Thyroid gland (tissue), 4 donors: ENCODE measurements around the gene PIK3R6. TPM values are rescaled to one million over a fixed set of nuclear protein-coding genes. Genes with fewer than 3 reads are reported as not detected.

Experiments
- DNase-seq, 2 donors: peaks; one replicate each; pipeline ENCODE4 v3.0.0-alpha.2; 2019
- H3K27ac ChIP-seq, 3 donors: fragments of 200-600 bp; sonication (generic); 1 replicate in 2 of 3; 2 replicates in 1 of 3; pipeline ENCODE4 v1.5.1; 2016 to 2019; ENCODE audit warnings: mild to moderate bottlenecking in 1 of 3, moderate library complexity in 1 of 3
- H3K27me3 ChIP-seq: fragments of 200-600 bp; sonication (generic); one replicate; pipeline ENCODE4 v1.5.1; 2019
- H3K36me3 ChIP-seq, 2 donors: fragments of 200-600 bp; sonication (generic); one replicate each; pipeline ENCODE4 v1.5.1; 2016 to 2019
- H3K4me1 ChIP-seq, 2 donors: fragments of 200-600 bp; sonication (generic); one replicate each; pipeline ENCODE4 v1.5.1; 2017 to 2019
- H3K4me3 ChIP-seq, 3 donors: fragments of 200-600 bp; sonication (generic); replicated peaks in 1 of 3; 1 replicate in 2 of 3; 2 replicates in 1 of 3; pipeline ENCODE4 v1.5.1; 2016; ENCODE audit warnings: mild to moderate bottlenecking in 1 of 3
- H3K9me3 ChIP-seq: fragments of 200-600 bp; sonication (generic); one replicate; pipeline ENCODE4 v1.5.1; 2017
- CTCF ChIP-seq, 6 experiments: fragments of 200-600 bp in 3 of 6; fragments of 450-650 bp in 3 of 6; sonication (generic) in 3 of 6; IDR thresholded peaks; one replicate each; pipeline ENCODE4 v1.5.1; 2016 to 2019; ENCODE audit warnings: antibody characterized with exemption in 6 of 6, mild to moderate bottlenecking in 2 of 6, inconsistent platforms in 1 of 6, moderate library complexity in 1 of 6
- POLR2A ChIP-seq, 2 donors: fragments of 450-650 bp; IDR thresholded peaks; one replicate each; pipeline ENCODE4 v1.6.1; 2017; ENCODE audit warnings: antibody characterized with exemption in 2 of 2, mild to moderate bottlenecking in 2 of 2, moderate library complexity in 1 of 2
- WGBS, 2 donors: methylation state at CpG; one replicate each; pipeline ENCODE4 v1.1.5; 2017; 5-methylcytosine and 5-hydroxymethylcytosine counted together
- intact Hi-C: fragments of 100-400 bp; cut with DNase I; formaldehyde crosslinking; loops from one replicate; pipeline ENCODE4 v1.15.1; 2023
- total RNA-seq, 4 donors: library from RNA; depleted of rRNA; stranded (reverse); fragments of >200 nt; gene quantifications; one replicate each; pipeline ENCODE4 v1.2.3, GENCODE V29; 2016

PIK3R6 gene
- total RNA-seq, 4 donors from 2014 or later = 0.22 TPM; not detected in 3

- H3K9me3 ChIP-seq = no peaks in the 10 kb centered on the region
- no peaks in the 10 kb centered on the region for H3K36me3 ChIP-seq
- 86 to 93% methylated on average over 9 of the region's 9 CpGs for WGBS, 2 donors
- no peak for DNase-seq
- no peak for TF ChIP-seq CTCF (IDR thresholded peaks at IDR 0.05)
- TF ChIP-seq POLR2A (IDR thresholded peaks at IDR 0.05) = no peak
- intact Hi-C loops = no loop called here
- H3K27me3 ChIP-seq = no peaks in the 10 kb centered on the region
- H3K4me1 ChIP-seq = peaks cover 5 to 16% of the 10 kb centered on the region in 2 donors
- H3K27ac ChIP-seq = no peak overlapping the region
- no peak overlapping the region for H3K4me3 ChIP-seq
Observed at GRCh38 chr17:8844229-8845218, 22.9 kb downstream of the PIK3R6 start.

- H3K27me3 ChIP-seq = no peaks in the 10 kb centered on the region
- WGBS, 2 donors = 6 to 14% methylated on average over 2 of the region's 2 CpGs
- no peak overlapping the region for H3K27ac ChIP-seq
- no peak for DNase-seq
- H3K9me3 ChIP-seq = no peaks in the 10 kb centered on the region
- no peak overlapping the region for H3K4me3 ChIP-seq
- H3K36me3 ChIP-seq = no peaks in the 10 kb centered on the region
- TF ChIP-seq CTCF (IDR thresholded peaks at IDR 0.05) (no peak), POLR2A (IDR thresholded peaks at IDR 0.05) (no peak)
- intact Hi-C loops = no loop called here
- peaks cover 5 to 16% of the 10 kb centered on the region in 2 donors for H3K4me1 ChIP-seq
Observed at GRCh38 chr17:8843344-8843743, 24.1 kb downstream of the PIK3R6 start.

- DNase-seq = no peak
- TF ChIP-seq POLR2A (IDR thresholded peaks at IDR 0.05) (no peak), CTCF (IDR thresholded peaks at IDR 0.05) (no peak)
- H3K27me3 ChIP-seq = no peaks in the 10 kb centered on the region
- intact Hi-C loops = no loop called here
- no peaks in the 10 kb centered on the region for H3K36me3 ChIP-seq
- peaks cover 9 to 23% of the 10 kb centered on the region in 2 donors for H3K4me1 ChIP-seq
- no peak overlapping the region for H3K4me3 ChIP-seq
- H3K9me3 ChIP-seq = no peaks in the 10 kb centered on the region
- H3K27ac ChIP-seq = no peak overlapping the region
- 75 to 85% methylated on average over 4 of the region's 4 CpGs for WGBS, 2 donors
Observed at GRCh38 chr17:8841844-8842243, 25.6 kb downstream of the PIK3R6 start.

- no peak overlapping the region for H3K4me3 ChIP-seq
- intact Hi-C loops = no loop called here
- TF ChIP-seq CTCF (IDR thresholded peaks at IDR 0.05) = no peak
- no peak for TF ChIP-seq POLR2A (IDR thresholded peaks at IDR 0.05)
- no peak for DNase-seq
- WGBS, 2 donors = 62 to 71% methylated on average over 11 of the region's 11 CpGs
- H3K36me3 ChIP-seq = no peaks in the 10 kb centered on the region
- no peak overlapping the region for H3K27ac ChIP-seq
- H3K27me3 ChIP-seq = no peaks in the 10 kb centered on the region
- no peaks in the 10 kb centered on the region for H3K9me3 ChIP-seq
- H3K4me1 ChIP-seq = peaks cover 9 to 23% of the 10 kb centered on the region in 2 donors
Observed at GRCh38 chr17:8839410-8839935, 28.0 kb downstream of the PIK3R6 start.

- Histone ChIP-seq H3K4me3 (no peak overlapping the region), H3K27ac (no peak overlapping the region), H3K27me3 (no peaks in the 10 kb centered on the region), H3K9me3 (no peaks in the 10 kb centered on the region), H3K36me3 (no peaks in the 10 kb centered on the region), H3K4me1 (peaks cover 9 to 19% of the 10 kb centered on the region in 2 donors)
- WGBS, 2 donors = 94 to 96% methylated on average over 9 to 10 of the region's 12 CpGs
- TF ChIP-seq POLR2A (IDR thresholded peaks at IDR 0.05) (no peak), CTCF (IDR thresholded peaks at IDR 0.05) (no peak)
- intact Hi-C loops = no loop called here
- no peak for DNase-seq
Observed at GRCh38 chr17:8838551-8839095, 28.9 kb downstream of the PIK3R6 start.
